ENCODE results near the gene TJP1.

DNA sequence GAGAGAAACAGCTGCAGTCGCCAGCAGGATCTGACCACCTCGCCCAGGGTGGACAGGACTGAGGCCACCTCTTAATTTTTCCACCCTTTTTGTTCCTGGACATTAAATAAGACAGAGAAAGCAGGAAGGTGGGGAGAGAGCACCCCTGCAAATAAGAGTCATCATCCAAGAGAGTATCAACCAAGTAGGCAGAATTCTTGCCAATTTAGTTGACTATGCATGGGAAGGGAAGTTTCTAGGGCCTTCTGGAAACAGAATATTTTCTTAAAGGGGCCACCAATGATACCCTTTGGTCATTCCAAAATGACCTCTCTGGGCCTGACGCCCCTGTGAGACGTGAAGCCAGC is 136.2 kb downstream of the TJP1 start:
- no peak for TF ChIP-seq EZH2 (IDR thresholded peaks at IDR 0.05; ENCODE audit: insufficient read depth, poor library complexity, severe bottlenecking)
- no peak for TF ChIP-seq EZH2phosphoT487 (IDR thresholded peaks at IDR 0.05; ENCODE audit: insufficient read depth, low read depth)

Measured in GM23248 (cell line).